ENCODE measurements around the gene CDV3. TPM values are rescaled to one million over a fixed set of nuclear protein-coding genes. Genes with fewer than 3 reads are reported as not detected.

Gene CDV3
- total RNA-seq, 1 experiment from 2014 or later, result 193 TPM

DNA sequence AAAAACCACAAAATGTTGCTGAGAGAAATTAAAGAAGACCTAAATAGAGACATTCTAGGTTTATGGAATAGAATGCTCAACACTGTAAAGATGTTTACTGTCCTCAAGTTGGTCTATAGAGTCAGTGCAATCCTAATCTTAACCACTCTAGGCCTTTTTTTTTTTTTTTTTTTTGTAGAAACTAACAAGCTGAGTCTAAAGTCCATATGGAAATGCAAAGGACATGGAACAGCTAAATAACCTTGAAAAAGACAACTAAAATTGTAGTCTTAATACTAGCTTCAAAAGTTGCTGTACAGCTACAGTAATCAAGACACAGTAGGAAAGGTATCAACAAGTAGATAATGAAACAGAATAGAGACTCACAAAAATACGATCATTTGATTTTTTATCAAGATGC is 32.9 kb downstream of the CDV3 start:
- Histone ChIP-seq H3K27ac (no peak overlapping the region), H3K4me3 (no peak overlapping the region), H3K4me1 (replicated peaks; ENCODE audit: insufficient read depth) (no peaks in the 10 kb centered on the region), H3K79me2 (ENCODE audit: low read depth) (no peaks in the 10 kb centered on the region), H3K9me3 (ENCODE audit: insufficient read depth, low read depth) (no peaks in the 10 kb centered on the region), H2AFZ (no peak overlapping the region), H3K4me2 (no peak overlapping the region), H3K9me2 (ENCODE audit: insufficient read depth) (no peaks in the 10 kb centered on the region), H3K27me3 (ENCODE audit: insufficient read depth, low read depth) (no peaks in the 10 kb centered on the region), H4K20me1 (ENCODE audit: insufficient read depth) (no peaks in the 10 kb centered on the region), H3F3A (ENCODE audit: insufficient read depth, low read depth) (no peaks in the 10 kb centered on the region; the same call in 1 of the 2 replicates), H3K36me3 (ENCODE audit: low read depth) (peaks cover 16% of the 10 kb centered on the region)
- BruUV-seq (replicated peaks), result no TSS peak
- TF ChIP-seq EZH2 (IDR thresholded peaks at IDR 0.05; ENCODE audit: low read depth) (no peak), CTCF (conservative IDR thresholded peaks at IDR 0.05) (no peak)
- ChIA-PET POLR2A (ENCODE audit: unreplicated experiment) (no interaction called here), CTCF (interaction anchor here (0.6 kb wide), 1 partner anchor 43 kb away, joined by 5 read pairs; no protein-coding TSS in a partner anchor)
- intact Hi-C loops (cut with micrococcal nuclease; ENCODE audit: unreplicated experiment), result no loop called here
- no peak for DNase-seq

DNA sequence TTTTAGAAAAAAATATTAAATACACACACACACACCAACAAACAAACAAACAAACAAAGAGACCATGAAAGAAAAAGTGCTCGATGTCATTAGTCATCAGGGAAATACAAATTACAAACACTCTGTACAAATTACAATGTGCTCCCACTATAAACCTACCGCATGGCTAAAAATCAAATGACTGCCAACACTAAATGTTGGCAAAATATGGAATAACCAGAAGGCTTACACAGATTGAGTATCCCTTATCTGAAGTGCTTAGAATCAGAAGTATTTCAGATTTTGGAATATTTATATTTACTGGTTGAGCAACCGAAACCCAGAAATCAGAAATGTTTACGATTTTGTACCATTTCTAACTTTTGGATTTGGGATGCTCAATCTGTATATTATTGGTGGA is 33.4 kb downstream of the CDV3 start:
- Histone ChIP-seq H3K27ac (no peak overlapping the region), H3F3A (ENCODE audit: insufficient read depth, low read depth) (no peaks in the 10 kb centered on the region; the same call in 1 of the 2 replicates), H3K9me2 (ENCODE audit: insufficient read depth) (no peaks in the 10 kb centered on the region), H3K4me3 (no peak overlapping the region), H2AFZ (no peak overlapping the region), H3K79me2 (ENCODE audit: low read depth) (no peaks in the 10 kb centered on the region), H4K20me1 (ENCODE audit: insufficient read depth) (no peaks in the 10 kb centered on the region), H3K4me1 (replicated peaks; ENCODE audit: insufficient read depth) (no peaks in the 10 kb centered on the region), H3K36me3 (ENCODE audit: low read depth) (peaks cover 16% of the 10 kb centered on the region), H3K27me3 (ENCODE audit: insufficient read depth, low read depth) (no peaks in the 10 kb centered on the region), H3K9me3 (ENCODE audit: insufficient read depth, low read depth) (no peaks in the 10 kb centered on the region), H3K4me2 (no peak overlapping the region)
- ChIA-PET POLR2A (ENCODE audit: unreplicated experiment) (no interaction called here), CTCF (interaction anchor here (0.6 kb wide), 2 partner anchors 28 to 42 kb away, joined by 5 read pairs; no protein-coding TSS in a partner anchor)
- intact Hi-C loops (cut with micrococcal nuclease; ENCODE audit: unreplicated experiment), result no loop called here
- DNase-seq, result no peak
- TF ChIP-seq CTCF (conservative IDR thresholded peaks at IDR 0.05) (no peak), EZH2 (IDR thresholded peaks at IDR 0.05; ENCODE audit: low read depth) (no peak)
- BruUV-seq (replicated peaks), result no TSS peak

DNA sequence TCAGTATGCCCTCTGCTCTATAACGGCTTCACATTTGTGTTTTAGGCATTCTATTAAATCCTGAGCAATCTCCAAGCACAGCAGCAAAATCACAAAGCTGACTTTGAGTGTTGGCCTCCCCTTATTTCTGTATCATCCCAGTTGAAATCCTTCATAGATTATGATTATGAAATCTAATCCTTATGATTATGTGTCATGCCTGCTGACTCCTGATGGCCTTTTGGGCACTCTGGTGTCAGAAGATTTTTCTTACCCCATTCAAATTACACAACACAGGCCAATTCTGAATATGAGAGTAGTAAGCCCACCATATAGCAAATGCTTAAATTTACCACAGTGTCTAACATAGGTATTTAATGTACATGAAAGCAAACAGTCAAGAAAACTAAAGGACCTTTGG is 34.3 kb downstream of the CDV3 start:
- POLR2A ChIA-PET (ENCODE audit: unreplicated experiment), result no interaction called here
- Histone ChIP-seq H3K4me1 (replicated peaks; ENCODE audit: insufficient read depth) (no peaks in the 10 kb centered on the region), H3K27ac (no peak overlapping the region), H3K79me2 (ENCODE audit: low read depth) (no peaks in the 10 kb centered on the region), H3K27me3 (ENCODE audit: insufficient read depth, low read depth) (no peaks in the 10 kb centered on the region), H4K20me1 (ENCODE audit: insufficient read depth) (no peaks in the 10 kb centered on the region), H3K4me2 (no peak overlapping the region), H3K4me3 (no peak overlapping the region), H3K9me2 (ENCODE audit: insufficient read depth) (no peaks in the 10 kb centered on the region), H3K9me3 (ENCODE audit: insufficient read depth, low read depth) (no peaks in the 10 kb centered on the region), H3F3A (ENCODE audit: insufficient read depth, low read depth) (no peaks in the 10 kb centered on the region; the same call in 1 of the 2 replicates), H3K36me3 (ENCODE audit: low read depth) (peaks cover 16% of the 10 kb centered on the region), H2AFZ (no peak overlapping the region)
- no TSS peak for BruUV-seq (replicated peaks)
- intact Hi-C loops (cut with micrococcal nuclease; ENCODE audit: unreplicated experiment), result no loop called here
- no peak for TF ChIP-seq CTCF (conservative IDR thresholded peaks at IDR 0.05)
- TF ChIP-seq EZH2 (IDR thresholded peaks at IDR 0.05; ENCODE audit: low read depth), result no peak
- no peak for DNase-seq
- CTCF ChIA-PET, result no interaction called here

All from PC-9 (cell line).